Measurements from ENCODE around the gene PIP4K2A.

Gene PIP4K2A

GRCh38 chr10:22676435-22676834, 37.9 kb downstream of the PIP4K2A start:
- no peaks in the 10 kb centered on the region for H3K9me3 ChIP-seq (ENCODE audit: control insufficient read depth in 1 of 2, low read length in 2 of 2)
- no peaks in the 10 kb centered on the region for H3K36me3 ChIP-seq (ENCODE audit: control insufficient read depth in 1 of 2, insufficient read depth in 2 of 2, low read length in 2 of 2)
- H3K4me1 ChIP-seq (ENCODE audit: control insufficient read depth in 1 of 2, insufficient read depth in 2 of 2, low read length in 2 of 2) = peaks cover 0 to 5% of the 10 kb centered on the region in 2 donors
- no peaks in the 10 kb centered on the region for H3K27me3 ChIP-seq (ENCODE audit: low read depth, low read length)
- H3K4me3 ChIP-seq (ENCODE audit: low read depth in 1 of 2, low read length in 2 of 2) = no peak overlapping the region
- no peak overlapping the region for H3K27ac ChIP-seq (ENCODE audit: low read length)

GRCh38 chr10:22674573-22674930, 39.8 kb downstream of the PIP4K2A start:
- H3K27me3 ChIP-seq (ENCODE audit: low read depth, low read length) = no peaks in the 10 kb centered on the region
- H3K4me3 ChIP-seq (ENCODE audit: low read depth in 1 of 2, low read length in 2 of 2) = no peak overlapping the region
- peaks cover 5% of the 10 kb centered on the region in 2 donors for H3K4me1 ChIP-seq (ENCODE audit: control insufficient read depth in 1 of 2, insufficient read depth in 2 of 2, low read length in 2 of 2)
- no peak overlapping the region for H3K27ac ChIP-seq (ENCODE audit: low read length)
- H3K36me3 ChIP-seq (ENCODE audit: control insufficient read depth in 1 of 2, insufficient read depth in 2 of 2, low read length in 2 of 2) = no peaks in the 10 kb centered on the region
- no peaks in the 10 kb centered on the region for H3K9me3 ChIP-seq (ENCODE audit: control insufficient read depth in 1 of 2, low read length in 2 of 2)

- H3K4me3 ChIP-seq (ENCODE audit: low read depth in 1 of 2, low read length in 2 of 2) = no peak overlapping the region
- H3K9me3 ChIP-seq (ENCODE audit: control insufficient read depth in 1 of 2, low read length in 2 of 2) = no peaks in the 10 kb centered on the region
- no peak overlapping the region for H3K27ac ChIP-seq (ENCODE audit: low read length)
- H3K27me3 ChIP-seq (ENCODE audit: low read depth, low read length) = no peaks in the 10 kb centered on the region
- peaks cover 5 to 7% of the 10 kb centered on the region in 2 donors for H3K4me1 ChIP-seq (ENCODE audit: control insufficient read depth in 1 of 2, insufficient read depth in 2 of 2, low read length in 2 of 2)
- H3K36me3 ChIP-seq (ENCODE audit: control insufficient read depth in 1 of 2, insufficient read depth in 2 of 2, low read length in 2 of 2) = no peaks in the 10 kb centered on the region
Observed at GRCh38 chr10:22673785-22674572, 40.4 kb downstream of the PIP4K2A start.

GRCh38 chr10:22673091-22673392, 41.3 kb downstream of the PIP4K2A start:
- no peak overlapping the region for H3K27ac ChIP-seq (ENCODE audit: low read length)
- H3K36me3 ChIP-seq (ENCODE audit: control insufficient read depth in 1 of 2, insufficient read depth in 2 of 2, low read length in 2 of 2) = no peaks in the 10 kb centered on the region
- peaks cover 5 to 10% of the 10 kb centered on the region in 2 donors for H3K4me1 ChIP-seq (ENCODE audit: control insufficient read depth in 1 of 2, insufficient read depth in 2 of 2, low read length in 2 of 2)

GRCh38 chr10:22672319-22673090, 41.9 kb downstream of the PIP4K2A start:
- no peaks in the 10 kb centered on the region for H3K9me3 ChIP-seq (ENCODE audit: control insufficient read depth in 1 of 2, low read length in 2 of 2)

More at GRCh38 chr10:22673091-22673392, 41.3 kb downstream of the PIP4K2A start:
- no peaks in the 10 kb centered on the region for H3K9me3 ChIP-seq (ENCODE audit: control insufficient read depth in 1 of 2, low read length in 2 of 2)
- no peak overlapping the region for H3K4me3 ChIP-seq (ENCODE audit: low read depth in 1 of 2, low read length in 2 of 2)
- H3K27me3 ChIP-seq (ENCODE audit: low read depth, low read length) = no peaks in the 10 kb centered on the region

GRCh38 chr10:22670788-22671187, 43.6 kb downstream of the PIP4K2A start:
- H3K4me1 ChIP-seq (ENCODE audit: control insufficient read depth in 1 of 2, insufficient read depth in 2 of 2, low read length in 2 of 2) = peaks cover 5 to 15% of the 10 kb centered on the region in 2 donors

More at GRCh38 chr10:22672319-22673090, 41.9 kb downstream of the PIP4K2A start:
- Histone ChIP-seq H3K4me1 (ENCODE audit: control insufficient read depth in 1 of 2, insufficient read depth in 2 of 2, low read length in 2 of 2) (peaks cover 5 to 10% of the 10 kb centered on the region in 2 donors), H3K4me3 (ENCODE audit: low read depth in 1 of 2, low read length in 2 of 2) (no peak overlapping the region), H3K36me3 (ENCODE audit: control insufficient read depth in 1 of 2, insufficient read depth in 2 of 2, low read length in 2 of 2) (no peaks in the 10 kb centered on the region), H3K27me3 (ENCODE audit: low read depth, low read length) (no peaks in the 10 kb centered on the region), H3K27ac (ENCODE audit: low read length) (no peak overlapping the region)

GRCh38 chr10:22669163-22669711, 45.1 kb downstream of the PIP4K2A start:
- H3K27me3 ChIP-seq (ENCODE audit: low read depth, low read length) = no peaks in the 10 kb centered on the region
- H3K9me3 ChIP-seq (ENCODE audit: control insufficient read depth in 1 of 2, low read length in 2 of 2) = no peaks in the 10 kb centered on the region
- H3K4me1 ChIP-seq (ENCODE audit: control insufficient read depth in 1 of 2, insufficient read depth in 2 of 2, low read length in 2 of 2) = peaks cover 5 to 15% of the 10 kb centered on the region in 2 donors
- no peaks in the 10 kb centered on the region for H3K36me3 ChIP-seq (ENCODE audit: control insufficient read depth in 1 of 2, insufficient read depth in 2 of 2, low read length in 2 of 2)
- H3K27ac ChIP-seq (ENCODE audit: low read length) = no peak overlapping the region
- H3K4me3 ChIP-seq (ENCODE audit: low read depth in 1 of 2, low read length in 2 of 2) = no peak overlapping the region

More at GRCh38 chr10:22670788-22671187, 43.6 kb downstream of the PIP4K2A start:
- no peak overlapping the region for H3K27ac ChIP-seq (ENCODE audit: low read length)
- no peaks in the 10 kb centered on the region for H3K27me3 ChIP-seq (ENCODE audit: low read depth, low read length)
- H3K9me3 ChIP-seq (ENCODE audit: control insufficient read depth in 1 of 2, low read length in 2 of 2) = no peaks in the 10 kb centered on the region
- H3K36me3 ChIP-seq (ENCODE audit: control insufficient read depth in 1 of 2, insufficient read depth in 2 of 2, low read length in 2 of 2) = no peaks in the 10 kb centered on the region
- H3K4me3 ChIP-seq (ENCODE audit: low read depth in 1 of 2, low read length in 2 of 2) = no peak overlapping the region

- Histone ChIP-seq H3K36me3 (ENCODE audit: control insufficient read depth in 1 of 2, insufficient read depth in 2 of 2, low read length in 2 of 2) (no peaks in the 10 kb centered on the region), H3K9me3 (ENCODE audit: control insufficient read depth in 1 of 2, low read length in 2 of 2) (no peaks in the 10 kb centered on the region), H3K27me3 (ENCODE audit: low read depth, low read length) (no peaks in the 10 kb centered on the region), H3K4me3 (ENCODE audit: low read depth in 1 of 2, low read length in 2 of 2) (no peak overlapping the region), H3K27ac (ENCODE audit: low read length) (no peak overlapping the region), H3K4me1 (ENCODE audit: control insufficient read depth in 1 of 2, insufficient read depth in 2 of 2, low read length in 2 of 2) (peaks cover 0 to 21% of the 10 kb centered on the region in 2 donors)
Observed at GRCh38 chr10:22667093-22667480, 47.3 kb downstream of the PIP4K2A start.

GRCh38 chr10:22666287-22667092, 47.9 kb downstream of the PIP4K2A start:
- Histone ChIP-seq H3K4me3 (ENCODE audit: low read depth in 1 of 2, low read length in 2 of 2) (peak overlapping the region in 1 of 2 donors; percentile 40), H3K27me3 (ENCODE audit: low read depth, low read length) (no peaks in the 10 kb centered on the region), H3K4me1 (ENCODE audit: control insufficient read depth in 1 of 2, insufficient read depth in 2 of 2, low read length in 2 of 2) (peaks cover 0 to 21% of the 10 kb centered on the region in 2 donors), H3K27ac (ENCODE audit: low read length) (no peak overlapping the region), H3K36me3 (ENCODE audit: control insufficient read depth in 1 of 2, insufficient read depth in 2 of 2, low read length in 2 of 2) (no peaks in the 10 kb centered on the region), H3K9me3 (ENCODE audit: control insufficient read depth in 1 of 2, low read length in 2 of 2) (no peaks in the 10 kb centered on the region)

- H3K27me3 ChIP-seq (ENCODE audit: low read depth, low read length) = no peaks in the 10 kb centered on the region
- no peaks in the 10 kb centered on the region for H3K9me3 ChIP-seq (ENCODE audit: control insufficient read depth in 1 of 2, low read length in 2 of 2)
- no peak overlapping the region for H3K4me3 ChIP-seq (ENCODE audit: low read depth in 1 of 2, low read length in 2 of 2)
- H3K36me3 ChIP-seq (ENCODE audit: control insufficient read depth in 1 of 2, insufficient read depth in 2 of 2, low read length in 2 of 2) = no peaks in the 10 kb centered on the region
- H3K4me1 ChIP-seq (ENCODE audit: control insufficient read depth in 1 of 2, insufficient read depth in 2 of 2, low read length in 2 of 2) = peaks cover 0 to 21% of the 10 kb centered on the region in 2 donors
- no peak overlapping the region for H3K27ac ChIP-seq (ENCODE audit: low read length)
Observed at GRCh38 chr10:22665329-22665728, 49.0 kb downstream of the PIP4K2A start.

All from muscle layer of duodenum (tissue), 2 donors.